ENCODE results near the gene NR2F1-AS1.

NR2F1-AS1 gene

GRCh38 chr5:93582167-93582462 is 1.1 kb upstream of the NR2F1-AS1 start:
- TF ChIP-seq FOXP2 (optimal IDR thresholded peaks at IDR 0.05; ENCODE audit: borderline replicate concordance, extremely low read depth, extremely low read length, insufficient read depth) (no peak), POLR2AphosphoS5 (IDR thresholded peaks at IDR 0.05; ENCODE audit: low read depth, low read length) (no peak), REST (IDR thresholded peaks at IDR 0.05; ENCODE audit: insufficient read depth in 1 of 2, low read depth in 2 of 2, low read length in 2 of 2) (no peak), SIN3A (IDR thresholded peaks at IDR 0.05; ENCODE audit: borderline replicate concordance, insufficient read depth, low read length) (no peak), TAF1 (IDR thresholded peaks at IDR 0.05; ENCODE audit: borderline replicate concordance, insufficient read depth, low read length) (no peak)

GRCh38 chr5:93580063-93580926 is 724 bp downstream of the NR2F1-AS1 start:
- TF ChIP-seq REST (IDR thresholded peaks at IDR 0.05; ENCODE audit: insufficient read depth in 1 of 2, low read depth in 2 of 2, low read length in 2 of 2) (no peak), SIN3A (IDR thresholded peaks at IDR 0.05; ENCODE audit: borderline replicate concordance, insufficient read depth, low read length) (no peak), POLR2AphosphoS5 (IDR thresholded peaks at IDR 0.05; ENCODE audit: low read depth, low read length) (no peak), FOXP2 (optimal IDR thresholded peaks at IDR 0.05; ENCODE audit: borderline replicate concordance, extremely low read depth, extremely low read length, insufficient read depth) (no peak), TAF1 (IDR thresholded peaks at IDR 0.05; ENCODE audit: borderline replicate concordance, insufficient read depth, low read length) (no peak)

GRCh38 chr5:93579692-93580062 is 1.3 kb downstream of the NR2F1-AS1 start:
- TF ChIP-seq POLR2AphosphoS5 (IDR thresholded peaks at IDR 0.05; ENCODE audit: low read depth, low read length) (no peak), SIN3A (IDR thresholded peaks at IDR 0.05; ENCODE audit: borderline replicate concordance, insufficient read depth, low read length) (no peak), TAF1 (IDR thresholded peaks at IDR 0.05; ENCODE audit: borderline replicate concordance, insufficient read depth, low read length) (no peak), FOXP2 (optimal IDR thresholded peaks at IDR 0.05; ENCODE audit: borderline replicate concordance, extremely low read depth, extremely low read length, insufficient read depth) (no peak), REST (IDR thresholded peaks at IDR 0.05; ENCODE audit: insufficient read depth in 1 of 2, low read depth in 2 of 2, low read length in 2 of 2) (no peak)

GRCh38 chr5:93578813-93579691 is 2.0 kb downstream of the NR2F1-AS1 start:
- no peak for TF ChIP-seq SIN3A (IDR thresholded peaks at IDR 0.05; ENCODE audit: borderline replicate concordance, insufficient read depth, low read length)
- no peak for TF ChIP-seq POLR2AphosphoS5 (IDR thresholded peaks at IDR 0.05; ENCODE audit: low read depth, low read length)
- no peak for TF ChIP-seq REST (IDR thresholded peaks at IDR 0.05; ENCODE audit: insufficient read depth in 1 of 2, low read depth in 2 of 2, low read length in 2 of 2)
- TF ChIP-seq TAF1 (IDR thresholded peaks at IDR 0.05; ENCODE audit: borderline replicate concordance, insufficient read depth, low read length): no peak
- no peak for TF ChIP-seq FOXP2 (optimal IDR thresholded peaks at IDR 0.05; ENCODE audit: borderline replicate concordance, extremely low read depth, extremely low read length, insufficient read depth)
